COLO668 (cell line): Measurements from ENCODE around the gene DRD2.

Experiments used
- DNase-seq: peaks from one replicate; lab custom pipeline; 2025; ENCODE audit not compliant: unreplicated experiment; lab: John Stamatoyannopoulos, UW

The DRD2 gene

GRCh38 chr11:113404859-113405430, 70.3 kb downstream of the DRD2 start:
- no peak for DNase-seq

GRCh38 chr11:113401718-113402117, 73.5 kb downstream of the DRD2 start:
- DNase-seq: peak; percentile 85

- DNase-seq: no peak
Measured at GRCh38 chr11:113400631-113401230, 74.5 kb downstream of the DRD2 start.

GRCh38 chr11:113398669-113399430, 76.3 kb downstream of the DRD2 start:
- DNase-seq: no peak

GRCh38 chr11:113397821-113398220, 77.4 kb downstream of the DRD2 start:
- DNase-seq: no peak

GRCh38 chr11:113397212-113397611, 78.0 kb downstream of the DRD2 start:
- no peak for DNase-seq

GRCh38 chr11:113396690-113397089, 78.5 kb downstream of the DRD2 start:
- DNase-seq: no peak

- no peak for DNase-seq
Measured at GRCh38 chr11:113395782-113396336, 79.3 kb downstream of the DRD2 start.

GRCh38 chr11:113394919-113395318, 80.3 kb downstream of the DRD2 start:
- DNase-seq: no peak

- no peak for DNase-seq
Measured at GRCh38 chr11:113393501-113393985, 81.7 kb downstream of the DRD2 start.

GRCh38 chr11:113392236-113392921, 82.8 kb downstream of the DRD2 start:
- DNase-seq: no peak

GRCh38 chr11:113389272-113389671, 85.9 kb downstream of the DRD2 start:
- no peak for DNase-seq

- DNase-seq: peak; percentile 81
Measured at GRCh38 chr11:113387605-113388211, 87.5 kb downstream of the DRD2 start, which contains the start of gene ANKK1. ANKK1 (plus strand) TSS chr11:113387779; CDS start chr11:113387885, 106 bp downstream.

- no peak for DNase-seq
Measured at GRCh38 chr11:113386866-113387265, 88.3 kb downstream of the DRD2 start.

GRCh38 chr11:113385749-113386148, 89.4 kb downstream of the DRD2 start:
- DNase-seq: no peak

GRCh38 chr11:113384551-113384950, 90.6 kb downstream of the DRD2 start:
- DNase-seq: peak; percentile 73

GRCh38 chr11:113382121-113382520, 93.1 kb downstream of the DRD2 start:
- DNase-seq: no peak

- no peak for DNase-seq
Measured at GRCh38 chr11:113378692-113379091, 96.5 kb downstream of the DRD2 start.

- no peak for DNase-seq
Measured at GRCh38 chr11:113377681-113378412, 97.4 kb downstream of the DRD2 start.

- no peak for DNase-seq
Measured at GRCh38 chr11:113376156-113376555, 99.0 kb downstream of the DRD2 start.
